Esophagus (tissue), 2 donors: ENCODE results near the gene POLR2E. TPM values are rescaled to one million over a fixed set of nuclear protein-coding genes. Genes with fewer than 3 reads are reported as not detected.

Experiments used
- H3K27ac ChIP-seq, 2 donors: one replicate each; pipeline ENCODE4 v1.5.1; 2013; ENCODE audit warnings: low read depth in 2 of 2, mild to moderate bottlenecking in 2 of 2, inconsistent platforms in 1 of 2, low read length in 1 of 2, moderate library complexity in 1 of 2
- H3K27me3 ChIP-seq, 2 donors: one replicate each; pipeline ENCODE4 v1.6.1; 2013; ENCODE audit warnings: low read length in 2 of 2, control low read depth in 1 of 2, mild to moderate bottlenecking in 1 of 2; ENCODE audit not compliant: insufficient read depth in 2 of 2, control insufficient read depth in 1 of 2
- H3K36me3 ChIP-seq, 2 donors: one replicate each; pipeline ENCODE4 v1.6.1; 2013; ENCODE audit warnings: low read length in 1 of 2; ENCODE audit not compliant: control insufficient read depth in 2 of 2, insufficient read depth in 2 of 2
- H3K4me1 ChIP-seq, 2 donors: one replicate each; pipeline ENCODE4 v1.6.1; 2013; ENCODE audit warnings: low read length in 1 of 2; ENCODE audit not compliant: control insufficient read depth in 2 of 2, insufficient read depth in 2 of 2
- H3K4me3 ChIP-seq, 2 donors: one replicate each; pipeline ENCODE4 v1.5.1; 2013; ENCODE audit warnings: low read length in 2 of 2, mild to moderate bottlenecking in 2 of 2, low read depth in 1 of 2, moderate library complexity in 1 of 2
- H3K9me3 ChIP-seq, 2 donors: one replicate each; pipeline ENCODE4 v1.6.1; 2013; ENCODE audit warnings: mild to moderate bottlenecking in 2 of 2, low read depth in 1 of 2, low read length in 1 of 2, moderate library complexity in 1 of 2; ENCODE audit not compliant: control insufficient read depth in 2 of 2, insufficient read depth in 1 of 2
- WGBS, 2 donors: extraction: QIAGEN DNeasy Blood & Tissue Kit; methylation state at CpG; one replicate each; pipeline ENCODE4 v1.1.7; 2013; 5-methylcytosine and 5-hydroxymethylcytosine counted together
- polyA plus RNA-seq, 2 donors: library from polyadenylated mRNA; stranded (reverse); fragments of 200-250 nt; gene quantifications; one replicate each; pipeline ENCODE4 v1.2.3, GENCODE V29; 2013
- donor health status: healthy with polysubstance abuse.
- donor health status: Bipolar disorder and iron deficiency.

The POLR2E gene
- polyA plus RNA-seq, 2 donors: 77.9 to 162 TPM

DNA sequence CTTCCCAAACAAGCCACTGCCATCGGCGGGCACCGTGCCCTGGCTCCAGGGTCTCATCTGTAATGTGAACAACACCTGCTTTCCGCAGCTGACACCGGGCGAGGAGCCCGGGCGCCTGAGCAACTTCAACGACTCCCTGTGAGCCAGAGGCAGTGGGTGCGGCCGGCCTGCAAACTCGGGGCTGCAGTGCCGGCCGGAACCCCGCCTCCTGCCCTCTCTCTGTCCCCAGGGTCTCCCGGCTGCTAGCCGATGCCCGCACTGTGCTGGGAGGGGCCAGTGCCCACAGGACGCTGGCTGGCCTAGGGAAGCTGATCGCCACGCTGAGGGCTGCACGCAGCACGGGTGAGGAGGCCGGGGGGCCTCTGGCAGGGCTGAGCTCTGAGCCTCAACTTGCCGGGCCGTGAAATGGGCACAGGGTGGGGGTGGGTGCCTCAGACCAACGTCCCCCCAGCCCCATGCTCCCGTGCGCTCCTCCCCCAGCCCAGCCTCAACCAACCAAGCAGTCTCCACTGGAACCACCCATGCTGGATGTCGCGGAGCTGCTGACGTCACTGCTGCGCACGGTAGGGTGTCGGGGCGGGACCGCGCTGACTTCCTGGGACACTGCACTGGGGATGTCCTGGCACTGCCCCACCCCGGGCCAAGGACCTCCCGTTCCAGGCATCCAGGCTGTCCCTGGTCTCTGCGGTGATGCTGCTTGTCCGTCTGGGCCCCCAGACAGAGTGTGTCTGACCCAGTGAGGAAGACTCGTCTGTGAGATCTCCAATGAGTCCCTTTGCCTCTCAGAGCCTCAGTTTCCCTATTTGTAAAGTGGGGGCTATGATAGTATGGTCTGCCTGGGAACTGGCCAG, 53.1 kb downstream of the POLR2E start:
- Histone ChIP-seq H3K4me3 (no peak overlapping the region), H3K9me3 (no peaks in the 10 kb centered on the region), H3K27me3 (no peaks in the 10 kb centered on the region), H3K27ac (peak overlapping the region; percentile 74 to 92), H3K36me3 (peaks cover 0 to 19% of the 10 kb centered on the region in 2 donors), H3K4me1 (peaks cover 6 to 24% of the 10 kb centered on the region in 2 donors)
- 53 to 58% methylated on average over 42 to 43 of the region's 43 CpGs for WGBS, 2 donors

DNA sequence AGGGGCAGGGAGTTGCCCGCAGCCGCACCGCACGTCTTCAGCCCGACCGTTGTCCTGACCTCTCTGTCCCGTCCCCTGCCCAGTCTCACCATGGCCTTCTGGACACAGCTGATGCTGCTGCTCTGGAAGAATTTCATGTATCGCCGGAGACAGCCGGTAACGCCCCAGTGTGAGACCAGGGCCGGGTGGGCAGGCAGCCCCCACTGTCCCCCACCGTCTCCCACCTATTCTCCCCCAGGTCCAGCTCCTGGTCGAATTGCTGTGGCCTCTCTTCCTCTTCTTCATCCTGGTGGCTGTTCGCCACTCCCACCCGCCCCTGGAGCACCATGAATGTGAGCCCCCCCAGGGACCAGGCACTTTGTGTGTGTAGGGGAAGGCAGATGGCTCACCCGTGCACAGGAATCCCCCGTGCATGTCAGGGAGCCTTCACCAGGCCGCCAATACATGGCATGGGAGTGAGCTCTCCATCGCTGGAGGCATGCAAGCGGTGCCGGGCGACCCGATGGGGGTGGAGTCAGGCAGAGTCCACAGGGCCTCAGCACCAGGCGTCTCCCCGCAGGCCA, 53.8 kb downstream of the POLR2E start:
- peaks cover 0 to 17% of the 10 kb centered on the region in 2 donors for H3K36me3 ChIP-seq
- peaks cover 6 to 20% of the 10 kb centered on the region in 2 donors for H3K4me1 ChIP-seq
- H3K27ac ChIP-seq: peak overlapping the region; percentile 74 to 92
- no peaks in the 10 kb centered on the region for H3K9me3 ChIP-seq
- no peaks in the 10 kb centered on the region for H3K27me3 ChIP-seq
- peak overlapping the region in 1 of 2 donors; percentile 54 for H3K4me3 ChIP-seq
- 28 to 29% methylated on average over 26 of the region's 26 CpGs for WGBS, 2 donors

DNA sequence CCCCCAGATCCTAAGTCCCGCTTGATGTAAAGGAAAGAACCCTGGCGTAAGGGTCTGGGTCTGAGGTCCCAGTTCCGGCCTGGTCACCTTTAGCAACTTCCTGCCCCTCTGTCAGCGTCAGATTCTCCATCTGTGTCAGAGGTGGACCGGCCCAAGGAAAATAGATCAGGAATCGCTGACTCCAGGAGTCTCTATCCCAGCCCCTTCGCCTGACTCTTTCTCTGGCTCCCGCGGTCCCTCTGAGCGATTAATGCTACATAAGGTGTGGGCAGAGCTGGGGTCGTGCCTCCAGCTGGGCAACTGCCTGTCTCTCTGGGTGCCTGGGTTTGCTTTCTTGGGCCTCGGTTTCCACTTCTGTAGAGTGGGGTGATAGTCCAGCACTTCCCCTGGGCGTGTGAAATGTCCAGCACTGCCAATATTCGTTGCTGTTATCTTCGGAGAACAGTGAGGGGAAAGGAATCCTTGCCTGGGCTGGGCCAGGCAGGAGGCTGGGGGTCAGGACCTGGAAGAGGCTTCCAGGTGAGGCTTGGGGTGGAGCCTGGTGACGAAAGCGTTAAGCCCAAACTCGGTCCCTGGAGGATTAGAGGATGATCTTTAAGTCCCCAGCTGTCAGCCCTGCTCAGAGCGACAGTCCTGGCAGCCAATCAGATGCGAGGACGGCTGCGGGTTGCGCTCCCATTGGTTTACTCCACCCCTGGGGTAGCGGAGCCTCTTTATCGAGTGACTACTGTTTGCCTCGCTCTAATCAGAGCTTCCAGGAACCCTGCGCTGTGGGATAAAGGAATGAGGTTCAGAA, 54.5 kb downstream of the POLR2E start:
- peak overlapping the region; percentile 34 to 54 for H3K4me3 ChIP-seq
- peaks cover 0 to 22% of the 10 kb centered on the region in 2 donors for H3K36me3 ChIP-seq
- 1 to 2% methylated on average over 27 of the region's 27 CpGs for WGBS, 2 donors
- peak overlapping the region; percentile 74 to 92 for H3K27ac ChIP-seq
- peaks cover 6 to 20% of the 10 kb centered on the region in 2 donors for H3K4me1 ChIP-seq
- H3K9me3 ChIP-seq: no peaks in the 10 kb centered on the region
- no peaks in the 10 kb centered on the region for H3K27me3 ChIP-seq

DNA sequence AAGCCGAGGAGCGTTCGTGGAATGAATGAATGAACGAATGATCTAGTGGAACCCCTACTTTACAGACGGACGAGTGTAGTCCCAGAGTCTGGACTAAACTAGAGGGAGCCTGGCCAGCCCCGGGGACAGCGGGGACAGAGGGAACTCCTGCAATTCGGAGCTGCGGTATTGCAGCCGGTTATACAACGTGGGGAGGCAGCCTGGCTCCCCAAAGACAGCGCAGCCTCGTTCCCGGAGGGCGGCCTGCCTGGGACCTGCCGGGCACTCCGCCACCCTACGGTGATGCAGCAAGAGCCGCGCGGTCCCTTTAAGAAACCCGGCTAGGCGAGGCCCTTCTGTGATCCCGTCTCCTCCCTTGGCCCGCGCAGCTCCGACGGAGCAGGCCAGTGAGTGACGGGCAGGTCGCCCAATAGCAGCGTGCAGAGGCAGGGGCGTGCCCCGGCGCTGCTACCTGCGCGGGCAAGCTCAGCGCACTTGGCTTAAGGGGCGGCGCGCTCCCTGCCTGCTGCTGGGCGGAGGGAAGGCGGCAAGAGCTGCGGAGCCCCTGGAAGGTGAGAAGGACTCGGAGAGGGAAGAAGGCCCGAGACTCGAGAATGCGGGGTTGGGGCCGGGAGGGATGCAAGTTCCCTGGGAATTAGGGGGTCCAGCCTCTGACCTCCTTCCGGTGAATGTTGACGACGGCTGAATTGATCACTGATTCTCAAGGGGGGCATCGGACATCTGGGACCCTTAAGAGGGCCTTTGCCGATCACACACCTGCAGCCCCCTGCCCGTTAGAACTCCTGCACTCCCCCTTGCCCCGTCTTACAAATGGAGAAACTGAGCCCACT, 55.3 kb downstream of the POLR2E start, which contains the start of gene ABCA7:
Gene ABCA7 (plus strand): TSS at position 462 of the 830 bp plus-strand sequence. CDS start 1,255 bp downstream, outside the sequence.
- no peaks in the 10 kb centered on the region for H3K27me3 ChIP-seq
- peak within 1 kb of the TSS; percentile 34 to 54 for H3K4me3 ChIP-seq
- peaks cover 6 to 20% of the 10 kb centered on the region in 2 donors for H3K4me1 ChIP-seq
- peaks cover 0 to 26% of the 10 kb centered on the region in 2 donors for H3K36me3 ChIP-seq
- H3K9me3 ChIP-seq: no peaks in the 10 kb centered on the region
- H3K27ac ChIP-seq: peak within 1 kb of the TSS; percentile 46 to 92
- WGBS, 2 donors: 1% methylated on average over 47 to 56 of the region's 56 CpGs

DNA sequence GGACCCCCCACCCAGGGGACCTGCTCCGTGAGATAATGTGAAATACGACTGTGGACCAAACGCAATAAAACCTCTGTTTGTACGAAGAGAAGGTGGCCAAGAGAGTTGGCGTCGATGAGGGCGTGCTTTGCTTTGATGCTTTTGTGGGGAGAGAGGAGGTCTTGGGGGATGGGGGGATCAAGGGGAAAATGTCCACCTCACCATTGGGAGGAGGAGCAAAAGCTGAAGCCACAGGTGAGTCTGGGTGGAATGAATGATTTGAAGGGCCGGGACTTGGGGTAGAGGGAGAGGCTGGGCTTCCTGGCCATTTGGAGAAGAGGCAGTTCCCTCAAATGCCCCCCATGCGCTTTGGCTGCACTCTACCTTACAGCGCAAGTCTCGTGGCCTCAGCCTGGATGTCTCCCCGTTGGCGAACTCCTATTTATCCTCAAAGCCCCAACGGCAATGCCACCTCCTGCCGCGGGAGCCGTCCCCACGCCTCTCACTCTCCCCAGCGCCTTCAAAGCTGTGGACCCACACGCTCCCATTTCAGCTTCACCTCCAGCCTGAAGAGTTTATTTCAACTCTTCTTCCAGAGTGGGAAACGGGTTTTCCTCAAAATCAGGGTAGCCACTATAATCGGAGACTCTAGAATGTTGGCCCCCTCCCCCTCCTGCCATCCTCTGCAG, 56.1 kb downstream of the POLR2E start:
- H3K9me3 ChIP-seq: no peaks in the 10 kb centered on the region
- WGBS, 2 donors: 62 to 72% methylated on average over 22 of the region's 22 CpGs
- H3K27me3 ChIP-seq: no peaks in the 10 kb centered on the region
- no peak overlapping the region for H3K4me3 ChIP-seq
- H3K27ac ChIP-seq: peak overlapping the region; percentile 40 to 70
- peaks cover 0 to 22% of the 10 kb centered on the region in 2 donors for H3K36me3 ChIP-seq
- H3K4me1 ChIP-seq: peaks cover 6 to 20% of the 10 kb centered on the region in 2 donors

DNA sequence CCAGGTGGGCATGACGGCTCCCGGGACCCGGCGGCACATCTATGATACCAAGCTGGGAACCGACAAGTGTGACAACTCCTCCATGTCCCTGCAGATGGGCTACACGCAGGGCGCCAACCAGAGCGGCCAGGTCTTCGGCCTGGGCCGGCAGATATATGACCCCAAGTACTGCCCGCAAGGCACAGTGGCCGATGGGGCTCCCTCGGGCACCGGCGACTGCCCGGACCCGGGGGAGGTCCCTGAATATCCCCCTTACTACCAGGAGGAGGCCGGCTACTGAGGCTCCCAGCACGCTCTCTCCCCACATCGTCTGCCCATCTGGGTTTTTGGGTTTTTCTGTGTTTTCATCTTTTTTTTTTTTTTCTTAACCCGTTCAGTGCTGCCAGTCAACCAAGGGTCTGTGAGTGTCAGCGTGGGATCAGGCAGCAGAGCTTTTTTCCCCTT, 57.5 kb downstream of the POLR2E start:
- Histone ChIP-seq H3K36me3 (peaks cover 0 to 27% of the 10 kb centered on the region in 2 donors), H3K4me3 (no peak overlapping the region), H3K4me1 (peaks cover 6 to 16% of the 10 kb centered on the region in 2 donors), H3K27me3 (no peaks in the 10 kb centered on the region), H3K27ac (peak overlapping the region in 1 of 2 donors; percentile 65), H3K9me3 (no peaks in the 10 kb centered on the region)
- WGBS, 2 donors: 61 to 74% methylated on average over 22 of the region's 22 CpGs

Other genes with a start within 250 kb of the POLR2E start
- gene ELANE, start 243.1 kb downstream of the POLR2E start, polyA plus RNA-seq: under 1 TPM; 0.24 to 0.68 TPM
- gene CFD, start 235.7 kb downstream of the POLR2E start, polyA plus RNA-seq: 10 to 100 TPM; 32.6 to 95.2 TPM
- 10 to 100 TPM; 33.0 to 46.2 TPM for gene MED16, start 202.2 kb downstream of the POLR2E start, polyA plus RNA-seq
- gene RNU6-9, start 201.9 kb downstream of the POLR2E start, polyA plus RNA-seq: not detected
- gene R3HDM4, start 182.2 kb downstream of the POLR2E start, polyA plus RNA-seq: 10 to 100 TPM; 66.1 to 84.8 TPM
- under 1 TPM in 1 of 2 donors, not detected in 1; 0.01 TPM for gene KISS1R, start 178.0 kb downstream of the POLR2E start, polyA plus RNA-seq
- 1 to 10 TPM; 1.3 to 5.2 TPM for gene ARID3A, start 169.3 kb downstream of the POLR2E start, polyA plus RNA-seq
- gene WDR18, start 111.0 kb downstream of the POLR2E start, polyA plus RNA-seq: 10 to 100 TPM; 36.2 to 44.8 TPM
- gene GRIN3B, start 95.0 kb downstream of the POLR2E start, polyA plus RNA-seq: under 1 TPM; 0.01 to 0.04 TPM
- gene TMEM259, start 74.3 kb downstream of the POLR2E start, polyA plus RNA-seq: 100 to 1,000 TPM; 142 to 238 TPM
- gene RNU6-2, start 73.9 kb downstream of the POLR2E start, polyA plus RNA-seq: not detected
- 100 to 1,000 TPM in 1 of 2 donors, 10 to 100 TPM in 1; 84.4 to 106 TPM for gene CNN2, start 68.8 kb downstream of the POLR2E start, polyA plus RNA-seq
- 10 to 100 TPM; 11.4 to 26.4 TPM for gene ABCA7, start 55.3 kb downstream of the POLR2E start, polyA plus RNA-seq
- 10 to 100 TPM in 1 of 2 donors, 1 to 10 TPM in 1; 8.9 to 17.7 TPM for gene ARHGAP45, start 28.2 kb downstream of the POLR2E start, polyA plus RNA-seq
- gene GPX4, start 8.6 kb upstream of the POLR2E start, polyA plus RNA-seq: 100 to 1,000 TPM; 271 to 294 TPM
- 10 to 100 TPM; 43.1 to 56.5 TPM for gene SBNO2, start 78.9 kb upstream of the POLR2E start, polyA plus RNA-seq
- gene STK11, start 110.4 kb upstream of the POLR2E start, polyA plus RNA-seq: 10 to 100 TPM; 38.8 to 61.4 TPM
- 1 to 10 TPM in 1 of 2 donors, under 1 TPM in 1; 0.95 to 1.3 TPM for gene CBARP, start 142.6 kb upstream of the POLR2E start, polyA plus RNA-seq
- gene ATP5F1D, start 146.4 kb upstream of the POLR2E start, polyA plus RNA-seq: 100 to 1,000 TPM; 234 to 289 TPM
- 10 to 100 TPM; 36.4 to 38.7 TPM for gene MIDN, start 153.2 kb upstream of the POLR2E start, polyA plus RNA-seq
- gene CIRBP, start 174.0 kb upstream of the POLR2E start, polyA plus RNA-seq: 100 to 1,000 TPM; 231 to 265 TPM
- 10 to 100 TPM; 45.8 to 46.7 TPM for gene FAM174C, start 180.2 kb upstream of the POLR2E start, polyA plus RNA-seq
- under 1 TPM; 0.18 to 0.39 TPM for gene EFNA2, start 190.5 kb upstream of the POLR2E start, polyA plus RNA-seq